BLaER1 treated with 17β-estradiol and CSF1 and Interleukin-3, amounts not matched to agents 10 nM and 100 nM (cell line): ENCODE results near the gene CALCOCO1.

ENCODE experiments used
- H3K27ac ChIP-seq, 11 experiments: shearing (Covaris generic); formaldehyde crosslinking; 2 replicates each; pipeline ENCODE4 v1.8.1; 2022
- H3K27me3 ChIP-seq, 11 experiments: shearing (Covaris generic); formaldehyde crosslinking; 2 replicates each; pipeline ENCODE4 v1.8.1; 2022
- H3K36me3 ChIP-seq, 11 experiments: shearing (Covaris generic); formaldehyde crosslinking; 2 replicates each; pipeline ENCODE4 v1.8.1; 2022
- H3K4me1 ChIP-seq, 10 experiments: shearing (Covaris generic); formaldehyde crosslinking; 2 replicates each; pipeline ENCODE4 v1.8.1; 2022
- H3K4me2 ChIP-seq, 11 experiments: shearing (Covaris generic); formaldehyde crosslinking; 2 replicates each; pipeline ENCODE4 v1.8.1; 2022
- H3K4me3 ChIP-seq, 10 experiments: shearing (Covaris generic); formaldehyde crosslinking; 2 replicates each; pipeline ENCODE4 v1.8.1; 2022
- H3K9ac ChIP-seq, 11 experiments: shearing (Covaris generic); formaldehyde crosslinking; 2 replicates each; pipeline ENCODE4 v1.8.1; 2022
- H3K9me3 ChIP-seq, 11 experiments: shearing (Covaris generic); formaldehyde crosslinking; replicated peaks in 1 of 11; 2 replicates each; pipeline ENCODE4 v1.8.1; 2022
- H4K20me1 ChIP-seq, 11 experiments: shearing (Covaris generic); formaldehyde crosslinking; 2 replicates each; pipeline ENCODE4 v1.8.1; 2022
- Cebpa-rat ChIP-seq, 11 experiments: shearing (Covaris generic); IDR thresholded peaks; 2 replicates each; pipeline ENCODE4 v1.8.1; 2022

CALCOCO1 gene

GRCh38 chr12:53700567-53700966 is 26.7 kb downstream of the CALCOCO1 start:
- Histone ChIP-seq H3K36me3 (no peaks in the 10 kb centered on the region), H4K20me1 (peaks cover 0 to 22% (median 0%) of the 10 kb centered on the region in 11 experiments; a peak in 6 of 22 replicates), H3K9ac (no peak overlapping the region), H3K4me2 (no peak overlapping the region), H3K27ac (no peak overlapping the region), H3K4me1 (peaks cover 0 to 6% (median 0%) of the 10 kb centered on the region in 10 experiments; a peak in 3 of 20 replicates), H3K4me3 (no peak overlapping the region), H3K27me3 (peaks cover 59 to 91% (median 85%) of the 10 kb centered on the region in 11 experiments), H3K9me3 (peaks cover 0 to 9% (median 0%) of the 10 kb centered on the region in 11 experiments; a peak in 3 of 22 replicates)
- TF ChIP-seq Cebpa-rat (IDR thresholded peaks at IDR 0.05), result no peak

GRCh38 chr12:53699678-53700025 is 27.6 kb downstream of the CALCOCO1 start:
- Histone ChIP-seq H3K36me3 (no peaks in the 10 kb centered on the region), H3K4me2 (no peak overlapping the region), H3K4me1 (peaks cover 0 to 12% (median 7%) of the 10 kb centered on the region in 10 experiments; a peak in 12 of 20 replicates), H3K27me3 (peaks cover 68 to 99% (median 93%) of the 10 kb centered on the region in 11 experiments), H3K27ac (no peak overlapping the region), H3K9me3 (peaks cover 0 to 9% (median 0%) of the 10 kb centered on the region in 11 experiments; a peak in 3 of 22 replicates), H3K4me3 (no peak overlapping the region), H4K20me1 (peaks cover 0 to 30% (median 0%) of the 10 kb centered on the region in 11 experiments; a peak in 8 of 22 replicates), H3K9ac (no peak overlapping the region)
- TF ChIP-seq Cebpa-rat (IDR thresholded peaks at IDR 0.05), result no peak

- Histone ChIP-seq H3K4me2 (no peak overlapping the region), H3K9ac (no peak overlapping the region), H3K27me3 (peaks cover 74 to 100% (median 95%) of the 10 kb centered on the region in 11 experiments)
Measured at GRCh38 chr12:53698948-53699677, 28.1 kb downstream of the CALCOCO1 start.

DNA sequence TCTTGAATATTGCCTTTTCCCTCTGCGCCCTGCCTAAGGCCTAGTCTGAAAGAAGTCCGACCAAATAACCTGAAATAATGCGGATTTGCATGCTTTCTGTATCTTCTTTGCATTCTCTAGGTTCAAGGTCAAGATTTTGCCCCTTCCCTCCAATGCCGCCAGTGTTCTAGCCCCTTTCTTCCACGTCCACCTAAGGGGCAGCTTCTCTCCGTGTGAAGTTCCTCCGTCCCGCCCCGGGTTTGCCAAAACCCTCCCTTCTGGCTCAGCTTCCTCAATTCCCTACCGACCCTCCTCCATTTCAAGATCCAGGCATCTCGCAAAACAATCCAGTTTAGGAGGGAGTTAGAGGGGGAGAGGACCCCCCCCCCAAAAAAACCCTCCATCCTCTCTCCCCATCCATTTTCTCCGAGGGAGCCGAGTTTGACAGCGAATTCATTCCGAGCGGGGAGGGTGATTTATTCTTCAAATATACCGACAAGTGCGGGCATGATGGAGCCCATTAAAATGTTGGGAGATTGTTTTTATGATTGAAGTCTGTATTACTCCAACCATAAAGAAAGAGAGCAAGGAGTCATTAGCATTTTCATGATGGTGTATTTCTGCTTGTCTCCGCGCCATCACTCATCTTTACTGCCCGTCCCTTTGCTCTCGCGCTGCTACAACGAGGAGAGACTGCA is 30.5 kb downstream of the CALCOCO1 start:
- H3K4me1 ChIP-seq, result peaks cover 0 to 12% (median 7%) of the 10 kb centered on the region in 10 experiments; a peak in 12 of 20 replicates
- peaks cover 96 to 100% (median 99%) of the 10 kb centered on the region in 11 experiments for H3K27me3 ChIP-seq
- H3K36me3 ChIP-seq, result no peaks in the 10 kb centered on the region
- H3K27ac ChIP-seq, result no peak overlapping the region
- H3K4me2 ChIP-seq, result peak overlapping the region in 2 of 11 experiments; percentile 0 to 21; a peak in 2 of 22 replicates
- no peak for TF ChIP-seq Cebpa-rat (IDR thresholded peaks at IDR 0.05)
- H3K9ac ChIP-seq, result no peak overlapping the region
- H4K20me1 ChIP-seq, result peaks cover 0 to 31% (median 0%) of the 10 kb centered on the region in 11 experiments; a peak in 7 of 22 replicates
- peaks cover 0 to 16% (median 8%) of the 10 kb centered on the region in 11 experiments; a peak in 12 of 22 replicates for H3K9me3 ChIP-seq
- H3K4me3 ChIP-seq, result no peak overlapping the region

More at GRCh38 chr12:53698948-53699677, 28.1 kb downstream of the CALCOCO1 start:
- peaks cover 0 to 31% (median 0%) of the 10 kb centered on the region in 11 experiments; a peak in 8 of 22 replicates for H4K20me1 ChIP-seq
- H3K27ac ChIP-seq, result no peak overlapping the region
- no peaks in the 10 kb centered on the region for H3K36me3 ChIP-seq
- no peak overlapping the region for H3K4me3 ChIP-seq
- H3K9me3 ChIP-seq, result peaks cover 0 to 9% (median 0%) of the 10 kb centered on the region in 11 experiments; a peak in 3 of 22 replicates
- TF ChIP-seq Cebpa-rat (IDR thresholded peaks at IDR 0.05), result no peak
- peaks cover 0 to 12% (median 7%) of the 10 kb centered on the region in 10 experiments; a peak in 12 of 20 replicates for H3K4me1 ChIP-seq

GRCh38 chr12:53696285-53696654 is 31.0 kb downstream of the CALCOCO1 start:
- no peak for TF ChIP-seq Cebpa-rat (IDR thresholded peaks at IDR 0.05)
- H4K20me1 ChIP-seq, result peaks cover 0 to 31% (median 0%) of the 10 kb centered on the region in 11 experiments; a peak in 7 of 22 replicates
- H3K4me3 ChIP-seq, result no peak overlapping the region
- H3K27ac ChIP-seq, result no peak overlapping the region
- no peak overlapping the region for H3K9ac ChIP-seq
- H3K4me2 ChIP-seq, result peak overlapping the region in 2 of 11 experiments; percentile 0 to 21; a peak in 2 of 22 replicates
- H3K36me3 ChIP-seq, result no peaks in the 10 kb centered on the region
- H3K4me1 ChIP-seq, result peaks cover 0 to 12% (median 7%) of the 10 kb centered on the region in 10 experiments; a peak in 12 of 20 replicates
- H3K9me3 ChIP-seq, result peaks cover 0 to 21% (median 13%) of the 10 kb centered on the region in 11 experiments; a peak in 12 of 22 replicates
- H3K27me3 ChIP-seq, result peaks cover 93 to 99% (median 96%) of the 10 kb centered on the region in 11 experiments

GRCh38 chr12:53695152-53696145 is 31.8 kb downstream of the CALCOCO1 start:
- Histone ChIP-seq H3K27ac (no peak overlapping the region), H3K9ac (no peak overlapping the region), H3K4me3 (peak overlapping the region in 6 of 10 experiments; percentile 4 to 35 (median 22); a peak in 4 of 20 replicates), H3K36me3 (no peaks in the 10 kb centered on the region), H4K20me1 (peaks cover 0 to 31% (median 0%) of the 10 kb centered on the region in 11 experiments; a peak in 7 of 22 replicates), H3K9me3 (peaks cover 0 to 25% (median 15%) of the 10 kb centered on the region in 11 experiments; a peak in 12 of 22 replicates), H3K27me3 (peaks cover 85 to 91% (median 87%) of the 10 kb centered on the region in 11 experiments), H3K4me2 (peak overlapping the region in 10 of 11 experiments; percentile 16 to 77 (median 50); a peak in 17 of 22 replicates), H3K4me1 (peaks cover 0 to 12% (median 7%) of the 10 kb centered on the region in 10 experiments; a peak in 12 of 20 replicates)
- TF ChIP-seq Cebpa-rat (IDR thresholded peaks at IDR 0.05), result no peak

GRCh38 chr12:53694756-53695151 is 32.5 kb downstream of the CALCOCO1 start:
- H3K9me3 ChIP-seq, result peaks cover 0 to 25% (median 15%) of the 10 kb centered on the region in 11 experiments; a peak in 12 of 22 replicates
- H4K20me1 ChIP-seq, result peaks cover 0 to 26% (median 0%) of the 10 kb centered on the region in 11 experiments; a peak in 7 of 22 replicates
- peaks cover 78 to 84% (median 80%) of the 10 kb centered on the region in 11 experiments for H3K27me3 ChIP-seq
- peaks cover 0 to 12% (median 7%) of the 10 kb centered on the region in 10 experiments; a peak in 12 of 20 replicates for H3K4me1 ChIP-seq
- H3K9ac ChIP-seq, result no peak overlapping the region
- no peak overlapping the region for H3K27ac ChIP-seq
- peak overlapping the region in 5 of 10 experiments; percentile 4 to 32 (median 21); a peak in 2 of 20 replicates for H3K4me3 ChIP-seq
- TF ChIP-seq Cebpa-rat (IDR thresholded peaks at IDR 0.05), result no peak
- H3K4me2 ChIP-seq, result peak overlapping the region in 7 of 11 experiments; percentile 42 to 77 (median 55); a peak in 11 of 22 replicates
- H3K36me3 ChIP-seq, result no peaks in the 10 kb centered on the region

DNA sequence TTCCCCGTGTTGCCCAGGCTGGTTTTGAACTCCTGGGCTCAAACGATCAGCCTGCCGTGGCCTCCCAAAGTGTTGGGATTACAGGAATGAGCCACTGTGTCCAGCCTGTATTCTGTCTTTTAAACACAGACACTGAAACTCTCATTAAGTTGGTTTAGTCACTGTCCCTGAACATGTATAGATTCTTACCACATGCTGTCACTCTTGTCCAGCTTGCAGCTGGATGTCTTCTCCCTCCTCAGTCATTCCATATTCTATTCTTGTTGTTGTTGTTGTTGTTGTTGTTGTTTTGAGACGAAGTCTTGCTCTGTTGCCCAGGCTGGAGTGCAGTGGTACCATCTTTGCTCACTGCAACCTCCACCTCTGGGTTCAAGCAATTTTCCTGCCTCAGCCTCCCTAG is 39.1 kb downstream of the CALCOCO1 start:
- TF ChIP-seq Cebpa-rat (IDR thresholded peaks at IDR 0.05), result no peak
- Histone ChIP-seq H3K27me3 (peaks cover 11 to 18% (median 14%) of the 10 kb centered on the region in 11 experiments), H4K20me1 (no peaks in the 10 kb centered on the region), H3K4me2 (no peak overlapping the region), H3K4me3 (no peak overlapping the region), H3K36me3 (no peaks in the 10 kb centered on the region), H3K27ac (no peak overlapping the region), H3K9me3 (peaks cover 0 to 17% (median 12%) of the 10 kb centered on the region in 11 experiments; a peak in 12 of 22 replicates), H3K9ac (no peak overlapping the region), H3K4me1 (no peaks in the 10 kb centered on the region)
